H9 (cell line): Measurements from ENCODE around the gene RAD51C. TPM values are rescaled to one million over a fixed set of nuclear protein-coding genes. Genes with fewer than 3 reads are reported as not detected.

Experiments used
- DNase-seq: peaks from one replicate; pipeline ENCODE4 v3.0.0-alpha.2; 2017
- H2AFZ ChIP-seq: one replicate; pipeline ENCODE4 v1.6.1; 2013; ENCODE audit warnings: mild to moderate bottlenecking, low read length, control low read depth, moderate library complexity
- H2AK5ac ChIP-seq: 2 replicates; pipeline ENCODE4 v1.6.1; 2013; ENCODE audit warnings: low read length, control low read depth, mixed read lengths; ENCODE audit not compliant: insufficient read length
- H2BK120ac ChIP-seq: one replicate; pipeline ENCODE4 v1.6.1; 2013; ENCODE audit warnings: low read depth, mild to moderate bottlenecking, low read length, control low read depth, inconsistent platforms; ENCODE audit not compliant: poor library complexity, severe bottlenecking
- H2BK12ac ChIP-seq: 2 replicates; pipeline ENCODE4 v1.6.1; 2013; ENCODE audit warnings: low read length, control low read depth, mixed read lengths, low read depth; ENCODE audit not compliant: insufficient read length
- H2BK15ac ChIP-seq: 2 replicates; pipeline ENCODE4 v1.6.1; 2013; ENCODE audit warnings: low read depth, low read length, control low read depth
- H2BK20ac ChIP-seq: one replicate; pipeline ENCODE4 v1.6.1; 2013; ENCODE audit warnings: low read depth, mild to moderate bottlenecking, low read length, control low read depth, inconsistent platforms; ENCODE audit not compliant: poor library complexity, severe bottlenecking
- H2BK5ac ChIP-seq: 2 replicates; pipeline ENCODE4 v1.6.1; 2013; ENCODE audit warnings: low read length, control low read depth, mixed read lengths; ENCODE audit not compliant: insufficient read length
- H3K14ac ChIP-seq: 2 replicates; pipeline ENCODE4 v1.6.1; 2013; ENCODE audit warnings: low read length, control low read depth; ENCODE audit not compliant: insufficient read depth
- H3K18ac ChIP-seq: 2 replicates; pipeline ENCODE4 v1.6.1; 2013; ENCODE audit warnings: low read depth, mild to moderate bottlenecking, mixed read lengths, low read length, control low read depth; ENCODE audit not compliant: insufficient read length
- H3K23ac ChIP-seq: 2 replicates; pipeline ENCODE4 v1.6.1; 2013; ENCODE audit warnings: low read length, control low read depth, mixed read lengths, low read depth; ENCODE audit not compliant: insufficient read length
- H3K23me2 ChIP-seq: 2 replicates; pipeline ENCODE4 v1.6.1; 2013; ENCODE audit warnings: low read depth, mild to moderate bottlenecking, mixed read lengths, low read length, control low read depth; ENCODE audit not compliant: insufficient read length, poor library complexity, severe bottlenecking
- H3K27ac ChIP-seq: 2 replicates; pipeline ENCODE4 v1.5.1; 2013; ENCODE audit warnings: low read length, control low read depth, mixed read lengths, low read depth; ENCODE audit not compliant: insufficient read length
- H3K27me3 ChIP-seq: 2 replicates; pipeline ENCODE4 v1.6.1; 2013; ENCODE audit warnings: low read length, control low read depth, inconsistent platforms; ENCODE audit not compliant: insufficient read depth
- H3K4ac ChIP-seq: 2 replicates; pipeline ENCODE4 v1.6.1; 2013; ENCODE audit warnings: low read depth, mild to moderate bottlenecking, control low read depth, inconsistent platforms, low read length, moderate library complexity
- H3K4me1 ChIP-seq: 2 replicates; pipeline ENCODE4 v1.6.1; 2013; ENCODE audit warnings: low read length, control low read depth, inconsistent platforms; ENCODE audit not compliant: insufficient read depth
- H3K4me2 ChIP-seq: 2 replicates; pipeline ENCODE4 v1.6.1; 2013; ENCODE audit warnings: low read length, control low read depth, mixed read lengths; ENCODE audit not compliant: insufficient read length, insufficient read depth
- H3K56ac ChIP-seq: 2 replicates; pipeline ENCODE4 v1.6.1; 2013; ENCODE audit warnings: low read depth, mild to moderate bottlenecking, mixed read lengths, low read length, control low read depth; ENCODE audit not compliant: insufficient read length
- H3K79me1 ChIP-seq: 2 replicates; pipeline ENCODE4 v1.6.1; 2013; ENCODE audit warnings: low read depth, mild to moderate bottlenecking, moderate library complexity, low read length, control low read depth, inconsistent platforms; ENCODE audit not compliant: insufficient read depth, poor library complexity, severe bottlenecking
- H3K79me2 ChIP-seq: 2 replicates; pipeline ENCODE4 v1.6.1; 2013; ENCODE audit warnings: low read length, control low read depth, inconsistent platforms; ENCODE audit not compliant: insufficient read depth
- H3K9ac ChIP-seq: 2 replicates; pipeline ENCODE4 v1.6.1; 2013; ENCODE audit warnings: low read length, control low read depth, mixed read lengths; ENCODE audit not compliant: insufficient read length; ENCODE audit errors: extremely low read depth
- H3K9me3 ChIP-seq: one replicate; pipeline ENCODE4 v1.6.1; 2013; ENCODE audit warnings: low read depth, low read length, inconsistent platforms; ENCODE audit not compliant: control insufficient read depth
- H3T11ph ChIP-seq: one replicate; pipeline ENCODE4 v1.6.1; 2013; ENCODE audit warnings: mild to moderate bottlenecking, low read length, control low read depth, inconsistent platforms
- H4K20me1 ChIP-seq: one replicate; pipeline ENCODE4 v1.6.1; 2013; ENCODE audit not compliant: control insufficient read depth, insufficient read length, insufficient read depth
- H4K5ac ChIP-seq: 2 replicates; pipeline ENCODE4 v1.6.1; 2013; ENCODE audit warnings: low read depth, mild to moderate bottlenecking, mixed read lengths, low read length, control low read depth; ENCODE audit not compliant: insufficient read length
- H4K8ac ChIP-seq: replicated peaks from 2 replicates; pipeline ENCODE4 v1.6.1; 2013; ENCODE audit warnings: low read length, control low read depth, mixed read lengths, low read depth; ENCODE audit not compliant: insufficient read length
- H4K91ac ChIP-seq: 2 replicates; pipeline ENCODE4 v1.6.1; 2013; ENCODE audit warnings: low read depth, mild to moderate bottlenecking, moderate library complexity, mixed read lengths, low read length, control low read depth; ENCODE audit not compliant: insufficient read length
- H3K27ac Mint-ChIP-seq, 3 experiments: 2 replicates in 2 of 3; 3 replicates in 1 of 3; pipeline ENCODE4 v1.8.0; 2020 to 2021; ENCODE audit warnings: mixed read lengths in 3 of 3, mild to moderate bottlenecking in 1 of 3, moderate library complexity in 1 of 3
- H3K27me3 Mint-ChIP-seq: 2 replicates; pipeline ENCODE4 v1.8.0; 2021; ENCODE audit warnings: low read depth, mild to moderate bottlenecking, moderate library complexity, mixed read lengths
- H3K36me3 Mint-ChIP-seq, 3 experiments: 2 replicates in 2 of 3; 3 replicates in 1 of 3; pipeline ENCODE4 v1.8.0; 2020 to 2021; ENCODE audit warnings: low read depth in 3 of 3, mixed read lengths in 3 of 3; ENCODE audit not compliant: insufficient read depth in 1 of 3
- H3K4me1 Mint-ChIP-seq, 2 experiments: 2 replicates each; pipeline ENCODE4 v1.8.0; 2020; ENCODE audit warnings: mixed read lengths in 2 of 2
- H3K4me3 Mint-ChIP-seq, 2 experiments: 2 replicates in 1 of 2; 3 replicates in 1 of 2; pipeline ENCODE4 v1.8.0; 2020 to 2021; ENCODE audit warnings: mild to moderate bottlenecking in 2 of 2, mixed read lengths in 2 of 2, moderate library complexity in 1 of 2
- H3K9me3 Mint-ChIP-seq, 2 experiments: 2 replicates in 1 of 2; 3 replicates in 1 of 2; pipeline ENCODE4 v1.8.0; 2020; ENCODE audit warnings: mild to moderate bottlenecking in 2 of 2, mixed read lengths in 2 of 2, moderate library complexity in 1 of 2
- WGBS: extraction: QIAGEN DNeasy Blood & Tissue Kit; methylation state at CpG from one replicate; pipeline ENCODE4 v1.1.7; 2013; ENCODE audit warnings: missing lambda C conversion rate, low lambda C conversion rate, mixed read lengths; ENCODE audit not compliant: insufficient read length; ENCODE audit errors: extremely low coverage; 5-methylcytosine and 5-hydroxymethylcytosine counted together
- total RNA-seq: library from RNA; stranded (reverse); gene quantifications from 2 replicates; pipeline ENCODE4 v1.2.1, GENCODE V29; 2021
- TF ChIP-seq, protein P1 (sequence below): fragments of 200-600 bp; sonication (generic); conservative IDR thresholded peaks from 3 replicates; pipeline ENCODE4 v1.8.0; 2021; ENCODE audit warnings: antibody characterized with exemption, mild to moderate bottlenecking

The RAD51C gene
- total RNA-seq, 1 experiment from 2014 or later: 11.3 TPM

DNA sequence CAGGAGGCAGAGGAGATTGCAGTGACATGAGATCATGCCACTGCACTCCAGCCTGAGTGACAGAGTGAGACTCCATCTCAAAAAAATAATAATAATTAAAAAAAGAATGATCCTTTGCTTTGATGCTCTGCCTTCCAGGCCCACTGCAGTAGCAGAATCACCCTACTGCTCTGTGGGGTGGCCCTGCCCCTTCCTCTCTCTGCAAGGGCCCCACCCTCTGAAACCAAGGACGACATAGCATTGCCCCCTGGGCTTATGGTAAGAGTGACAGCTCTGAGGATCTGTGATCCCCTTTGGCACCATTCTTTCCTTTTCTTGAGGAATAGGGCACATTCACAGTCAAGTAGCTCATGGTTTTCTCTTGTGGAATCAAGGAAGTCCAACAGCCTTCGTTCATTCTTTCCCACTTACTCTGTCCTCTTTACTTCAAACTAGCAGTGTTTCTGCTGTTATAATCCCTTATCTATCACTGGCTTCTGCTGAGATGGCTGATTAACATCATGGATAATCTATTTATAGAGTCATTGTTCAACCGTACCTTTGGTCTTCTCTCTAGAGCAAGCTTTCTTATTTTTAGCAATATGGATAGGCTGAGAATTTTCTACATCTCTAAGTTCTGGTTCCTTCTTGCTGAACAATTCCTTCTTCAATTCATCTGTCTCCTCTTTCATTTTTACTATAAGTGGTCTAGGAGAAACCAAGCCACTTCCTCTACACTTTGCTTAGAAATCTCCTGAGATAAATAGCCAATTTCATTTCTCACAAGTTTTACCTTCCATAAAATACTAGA lies 14.1 kb downstream of the RAD51C start:
- Histone ChIP-seq H2BK12ac (no peak overlapping the region), H3K23ac (no peak overlapping the region), H3K79me1 (no peaks in the 10 kb centered on the region), H3K14ac (no peak overlapping the region), H4K5ac (no peak overlapping the region), H3K23me2 (no peaks in the 10 kb centered on the region), H3K56ac (no peak overlapping the region), H3K4me1 (no peaks in the 10 kb centered on the region), H2AFZ (no peak overlapping the region), H3K9me3 (no peaks in the 10 kb centered on the region), H4K8ac (no peak overlapping the region), H2BK120ac (no peak overlapping the region), H2BK20ac (no peak overlapping the region), H2BK5ac (no peak overlapping the region), H4K91ac (no peak overlapping the region), H2AK5ac (no peak overlapping the region), H4K20me1 (no peaks in the 10 kb centered on the region), H3K18ac (no peak overlapping the region), H3K4ac (no peak overlapping the region), H3K79me2 (no peaks in the 10 kb centered on the region), H3K27ac (no peak overlapping the region), H3K27me3 (no peaks in the 10 kb centered on the region), H3T11ph (no peak overlapping the region), H3K9ac (no peak overlapping the region), H2BK15ac (no peak overlapping the region), H3K4me2 (no peak overlapping the region)
- DNase-seq: no peak
- no peaks in the 10 kb centered on the region for H3K27me3 Mint-ChIP-seq
- H3K36me3 Mint-ChIP-seq: no peaks in the 10 kb centered on the region
- no peaks in the 10 kb centered on the region for H3K9me3 Mint-ChIP-seq
- H3K4me1 Mint-ChIP-seq: no peaks in the 10 kb centered on the region
- no peak overlapping the region for H3K4me3 Mint-ChIP-seq
- no CpG with 5 or more reads among the region's 3 CpGs for WGBS
- TF ChIP-seq, protein P1, sequence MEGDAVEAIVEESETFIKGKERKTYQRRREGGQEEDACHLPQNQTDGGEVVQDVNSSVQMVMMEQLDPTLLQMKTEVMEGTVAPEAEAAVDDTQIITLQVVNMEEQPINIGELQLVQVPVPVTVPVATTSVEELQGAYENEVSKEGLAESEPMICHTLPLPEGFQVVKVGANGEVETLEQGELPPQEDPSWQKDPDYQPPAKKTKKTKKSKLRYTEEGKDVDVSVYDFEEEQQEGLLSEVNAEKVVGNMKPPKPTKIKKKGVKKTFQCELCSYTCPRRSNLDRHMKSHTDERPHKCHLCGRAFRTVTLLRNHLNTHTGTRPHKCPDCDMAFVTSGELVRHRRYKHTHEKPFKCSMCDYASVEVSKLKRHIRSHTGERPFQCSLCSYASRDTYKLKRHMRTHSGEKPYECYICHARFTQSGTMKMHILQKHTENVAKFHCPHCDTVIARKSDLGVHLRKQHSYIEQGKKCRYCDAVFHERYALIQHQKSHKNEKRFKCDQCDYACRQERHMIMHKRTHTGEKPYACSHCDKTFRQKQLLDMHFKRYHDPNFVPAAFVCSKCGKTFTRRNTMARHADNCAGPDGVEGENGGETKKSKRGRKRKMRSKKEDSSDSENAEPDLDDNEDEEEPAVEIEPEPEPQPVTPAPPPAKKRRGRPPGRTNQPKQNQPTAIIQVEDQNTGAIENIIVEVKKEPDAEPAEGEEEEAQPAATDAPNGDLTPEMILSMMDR: no peak
- H3K27ac Mint-ChIP-seq: peak overlapping the region in 1 of 3 experiments; percentile 22; a peak in 1 of 7 replicates
